A673 (cell line): ENCODE data around the gene TXNRD1. TPM values are rescaled to one million over a fixed set of nuclear protein-coding genes. Genes with fewer than 3 reads are reported as not detected.

Experiments used
- BruUV-seq: library from RNA; stranded (reverse); fragments of 400-500 nt; replicated peaks from 2 replicates; lab custom pipeline; 2021; lab: Mats Ljungman, UMichigan
- CTCF ChIA-PET: fragments of 300-600 bp; sonication (Branson Sonifier 250); formaldehyde crosslinking; loops from one replicate; lab custom pipeline; 2022; ENCODE audit warnings: antibody characterized with exemption; lab: Charles Lee
- POLR2A ChIA-PET: fragments of 300-600 bp; sonication (Branson Sonifier 250); formaldehyde crosslinking; loops from one replicate; lab custom pipeline; 2022; ENCODE audit warnings: antibody characterized with exemption; ENCODE audit not compliant: low non-redundant PET; lab: Charles Lee
- DNase-seq: peaks from one replicate; pipeline ENCODE4 v3.0.0-alpha.2; 2015; ENCODE audit warnings: low spot score
- H3K27ac ChIP-seq: fragments of 200-600 bp; sonication (generic); 2 replicates; pipeline ENCODE4 v1.5.1; 2016; ENCODE audit warnings: mixed run types, low read depth, mild to moderate bottlenecking, mixed read lengths, antibody characterized with exemption, low read length; ENCODE audit not compliant: poor library complexity, severe bottlenecking
- H3K27me3 ChIP-seq: fragments of 200-600 bp; sonication (generic); replicated peaks from 2 replicates; pipeline ENCODE4 v1.6.1; 2017; ENCODE audit warnings: mixed run types, low read depth, mild to moderate bottlenecking, mixed read lengths, antibody characterized with exemption, low read length; ENCODE audit not compliant: insufficient read depth, poor library complexity
- H3K36me3 ChIP-seq: fragments of 200-600 bp; sonication (generic); 2 replicates; pipeline ENCODE4 v1.6.1; 2016; ENCODE audit warnings: mixed run types, mild to moderate bottlenecking, mixed read lengths, antibody characterized with exemption, low read length; ENCODE audit not compliant: insufficient read depth, poor library complexity, severe bottlenecking
- H3K4me1 ChIP-seq: fragments of 200-600 bp; sonication (generic); 2 replicates; pipeline ENCODE4 v1.6.1; 2017; ENCODE audit warnings: mixed run types, mild to moderate bottlenecking, mixed read lengths, antibody characterized with exemption, low read length; ENCODE audit not compliant: insufficient read depth, poor library complexity, severe bottlenecking
- H3K4me3 ChIP-seq: fragments of 200-600 bp; sonication (generic); 2 replicates; pipeline ENCODE4 v1.5.1; 2016; ENCODE audit warnings: low read depth, mixed run types, mild to moderate bottlenecking, mixed read lengths, low read length; ENCODE audit not compliant: poor library complexity, severe bottlenecking
- H3K9me3 ChIP-seq: fragments of 200-600 bp; sonication (generic); 2 replicates; pipeline ENCODE4 v1.6.1; 2016; ENCODE audit warnings: mixed run types, low read depth, mild to moderate bottlenecking, mixed read lengths, antibody characterized with exemption, low read length; ENCODE audit not compliant: poor library complexity, severe bottlenecking
- EZH2 ChIP-seq: fragments of 200-600 bp; sonication (generic); IDR thresholded peaks from 2 replicates; pipeline ENCODE4 v1.6.1; 2017; ENCODE audit warnings: borderline replicate concordance, low read depth, mild to moderate bottlenecking, mixed read lengths, antibody characterized with exemption, low read length; ENCODE audit not compliant: poor library complexity, severe bottlenecking
- intact Hi-C: fragments of 100-400 bp; cut with micrococcal nuclease; formaldehyde crosslinking; loops from one replicate; pipeline ENCODE4 v1.10.0; 2022; ENCODE audit not compliant: unreplicated experiment
- total RNA-seq: library from RNA; stranded (reverse); gene quantifications from 2 replicates; pipeline ENCODE4 v1.2.3, GENCODE V29; 2021
- TF ChIP-seq, protein P1 (sequence below): fragments of 300-800, 200-600 bp; sonication (generic); conservative IDR thresholded peaks from 2 replicates; pipeline ENCODE4 v1.5.1; 2017; ENCODE audit warnings: low read depth, mild to moderate bottlenecking, antibody characterized with exemption, low read length, moderate library complexity, mixed read lengths

The TXNRD1 gene
- total RNA-seq, 1 experiment from 2014 or later, result 226 TPM

DNA sequence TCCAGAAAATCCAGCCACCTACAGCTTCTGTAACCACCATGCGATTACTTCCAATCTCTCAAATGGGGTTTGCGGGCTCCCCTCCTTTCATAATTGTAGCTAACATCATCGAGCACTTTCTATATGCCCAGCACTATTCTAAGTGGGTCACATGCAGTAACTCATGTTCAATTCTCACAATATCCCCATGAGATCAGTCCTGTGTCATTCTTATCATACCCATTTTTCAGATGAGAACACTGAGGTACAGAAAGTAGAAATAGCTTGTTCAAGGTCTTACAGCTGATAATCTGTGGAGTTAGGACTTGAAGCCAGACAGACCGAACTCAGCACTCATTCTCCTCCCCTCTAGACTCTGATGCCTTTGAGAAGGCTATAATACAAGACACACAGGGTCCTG, 162.8 kb downstream of the TXNRD1 start:
- BruUV-seq, result no TSS peak
- H3K4me1 ChIP-seq, result no peaks in the 10 kb centered on the region
- H3K27me3 ChIP-seq, result no peaks in the 10 kb centered on the region
- H3K36me3 ChIP-seq, result no peaks in the 10 kb centered on the region
- H3K27ac ChIP-seq, result no peak overlapping the region
- no peak for DNase-seq
- ChIA-PET POLR2A (no interaction called here), CTCF (no interaction called here)
- no peak overlapping the region for H3K4me3 ChIP-seq
- intact Hi-C loops, result no loop called here
- TF ChIP-seq, protein P1, sequence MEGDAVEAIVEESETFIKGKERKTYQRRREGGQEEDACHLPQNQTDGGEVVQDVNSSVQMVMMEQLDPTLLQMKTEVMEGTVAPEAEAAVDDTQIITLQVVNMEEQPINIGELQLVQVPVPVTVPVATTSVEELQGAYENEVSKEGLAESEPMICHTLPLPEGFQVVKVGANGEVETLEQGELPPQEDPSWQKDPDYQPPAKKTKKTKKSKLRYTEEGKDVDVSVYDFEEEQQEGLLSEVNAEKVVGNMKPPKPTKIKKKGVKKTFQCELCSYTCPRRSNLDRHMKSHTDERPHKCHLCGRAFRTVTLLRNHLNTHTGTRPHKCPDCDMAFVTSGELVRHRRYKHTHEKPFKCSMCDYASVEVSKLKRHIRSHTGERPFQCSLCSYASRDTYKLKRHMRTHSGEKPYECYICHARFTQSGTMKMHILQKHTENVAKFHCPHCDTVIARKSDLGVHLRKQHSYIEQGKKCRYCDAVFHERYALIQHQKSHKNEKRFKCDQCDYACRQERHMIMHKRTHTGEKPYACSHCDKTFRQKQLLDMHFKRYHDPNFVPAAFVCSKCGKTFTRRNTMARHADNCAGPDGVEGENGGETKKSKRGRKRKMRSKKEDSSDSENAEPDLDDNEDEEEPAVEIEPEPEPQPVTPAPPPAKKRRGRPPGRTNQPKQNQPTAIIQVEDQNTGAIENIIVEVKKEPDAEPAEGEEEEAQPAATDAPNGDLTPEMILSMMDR, result no peak
- TF ChIP-seq EZH2, result no peak
- no peaks in the 10 kb centered on the region for H3K9me3 ChIP-seq

- ChIA-PET POLR2A (no interaction called here), CTCF (interaction anchor here (0.5 to 1.2 kb wide), 9 partner anchors 21 to 673 kb away, joined by 3 to 8 read pairs (median 3); partner anchors contain the start of gene SLC41A2)
- H3K4me3 ChIP-seq, result no peak overlapping the region
Observed at GRCh38 chr12:104381341-104381730, 165.8 kb downstream of the TXNRD1 start.

DNA sequence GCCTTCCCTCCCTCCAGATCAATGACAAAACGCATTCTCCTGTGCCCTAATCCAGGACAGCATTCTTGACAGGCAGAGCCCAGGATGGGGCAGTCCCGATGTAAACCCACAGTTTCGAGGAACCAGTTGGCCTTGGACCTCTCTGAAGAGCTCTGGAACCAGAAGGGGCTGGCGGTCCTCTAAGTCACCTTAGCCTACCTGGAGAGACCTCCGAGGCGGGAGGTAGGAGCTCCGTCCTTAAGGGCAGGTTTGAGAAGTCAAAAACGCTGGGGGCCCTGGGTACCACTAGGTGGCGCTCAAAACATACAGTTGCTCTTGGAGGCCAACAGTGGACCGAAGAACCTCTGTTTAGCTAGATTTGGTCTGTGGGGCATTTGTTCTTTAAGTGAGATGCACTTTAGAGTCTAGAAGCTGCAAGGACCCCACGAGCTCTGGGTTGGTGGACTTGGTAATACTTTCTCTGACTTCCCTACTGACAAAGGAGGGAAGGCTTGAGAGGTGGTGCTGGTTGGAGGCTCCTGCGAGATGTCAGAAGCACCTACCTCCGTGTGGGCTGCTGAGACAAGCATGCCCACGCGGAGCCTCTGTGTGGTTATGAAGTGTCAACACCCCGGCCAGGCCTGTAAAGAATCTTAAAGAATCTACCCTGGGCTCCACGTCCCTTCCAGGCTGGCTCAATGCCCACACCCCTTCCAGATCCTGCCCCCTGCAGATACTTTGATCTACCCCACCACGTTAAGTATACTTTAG, 166.3 kb downstream of the TXNRD1 start:
- peak; percentile 78 for DNase-seq
- no peaks in the 10 kb centered on the region for H3K4me1 ChIP-seq
- POLR2A ChIA-PET, result no interaction called here
- H3K9me3 ChIP-seq, result no peaks in the 10 kb centered on the region
- intact Hi-C loops, result loop anchor here (1.0 to 5.0 kb wide), 4 partner anchors 181 to 720 kb away; no protein-coding TSS in a partner anchor
- TF ChIP-seq EZH2, result no peak
- TF ChIP-seq, protein P1, result peak; percentile 96
- H3K27ac ChIP-seq, result no peak overlapping the region
- H3K27me3 ChIP-seq, result no peaks in the 10 kb centered on the region
- BruUV-seq, result no TSS peak
- H3K36me3 ChIP-seq, result no peaks in the 10 kb centered on the region
- no peak overlapping the region for H3K4me3 ChIP-seq
- CTCF ChIA-PET, result interaction anchor here (0.6 to 1.2 kb wide), 11 partner anchors 9 to 672 kb away, joined by 3 to 8 read pairs (median 3); partner anchors contain the start of gene SLC41A2

More at GRCh38 chr12:104381341-104381730, 165.8 kb downstream of the TXNRD1 start:
- Histone ChIP-seq H3K4me1 (no peaks in the 10 kb centered on the region), H3K27ac (no peak overlapping the region), H3K27me3 (no peaks in the 10 kb centered on the region), H3K36me3 (no peaks in the 10 kb centered on the region), H3K9me3 (no peaks in the 10 kb centered on the region)
- TF ChIP-seq EZH2, result no peak
- TF ChIP-seq, protein P1, result no peak
- no peak for DNase-seq
- intact Hi-C loops, result loop anchor here (2.0 to 5.0 kb wide), 3 partner anchors 496 to 721 kb away; no protein-coding TSS in a partner anchor
- no TSS peak for BruUV-seq
